ENCODE data around the gene TAOK1. TPM values are rescaled to one million over a fixed set of nuclear protein-coding genes. Genes with fewer than 3 reads are reported as not detected.
A peak's percentile ranks its signal among the peaks of the same experiment; 100 is the strongest.

The TAOK1 gene
- total and polyA plus RNA-seq, 9 of the 15 experiments (the other 6 are each of a cell fraction or from before 2014, with no cell fraction given) = 3.2 to 33.1 (median 16.5) TPM

GRCh38 chr17:29434550-29434949 is 44.4 kb downstream of the TAOK1 start:
- CTCF ChIA-PET (ENCODE audit: low intra/inter-chr PET ratio) = no interaction called here
- no peaks in the 10 kb centered on the region for H4K20me1 ChIP-seq (replicated peaks; ENCODE audit: control insufficient read depth, insufficient read depth, low read length)
- H3K27ac ChIP-seq (ENCODE audit: extremely low read depth, low read depth, low read length) = no peak overlapping the region
- H3K4me2 ChIP-seq (ENCODE audit: insufficient read depth, low read length) = no peak overlapping the region
- no peaks in the 10 kb centered on the region for H3K9me3 ChIP-seq (replicated peaks; ENCODE audit: control insufficient read depth, insufficient read depth, low read depth, low read length)
- no peaks in the 10 kb centered on the region for H3K36me3 ChIP-seq (ENCODE audit: control insufficient read depth, insufficient read depth, low read length)
- no peak overlapping the region for H2AFZ ChIP-seq (ENCODE audit: low read depth, low read length)
- intact Hi-C loops (cut with micrococcal nuclease) (no loop called here), in situ Hi-C loops (cut with MboI) (no loop called here)
- no peak overlapping the region for H3K4me3 ChIP-seq
- H3K9me1 ChIP-seq (ENCODE audit: control insufficient read depth, insufficient read depth, low read length) = no peaks in the 10 kb centered on the region
- no TSS peak for BruUV-seq (replicated peaks)
- H3K9ac ChIP-seq (ENCODE audit: insufficient read depth in 1 of 2, low read depth in 2 of 2, low read length in 2 of 2) = peak overlapping the region in 1 of 2 experiments; percentile 13; a peak in 1 of 4 replicates
- H3K27me3 ChIP-seq (ENCODE audit: control insufficient read depth in 2 of 2, insufficient read depth in 2 of 2, low read length in 2 of 2) = no peaks in the 10 kb centered on the region
- WGBS (ENCODE audit: insufficient coverage, low coverage, missing lambda C conversion rate) = 82% methylated on average over 3 of the region's 3 CpGs
- DNase-seq (ENCODE audit: extremely low read depth in 1 of 4, low spot score in 3 of 4) = no peak
- ATAC-seq = no peak
- H3K4me1 ChIP-seq (replicated peaks in 1 of 2; ENCODE audit: control insufficient read depth in 2 of 2, insufficient read depth in 2 of 2, low read length in 2 of 2) = peaks cover 0 to 5% of the 10 kb centered on the region in 2 experiments; a peak in 2 of 5 replicates
- H3K79me2 ChIP-seq (ENCODE audit: control insufficient read depth, insufficient read depth, low read length) = peaks cover 65% of the 10 kb centered on the region
- POLR2A ChIA-PET = interaction anchor here (0.8 kb wide), 1 partner anchor 9 kb away, joined by 4 read pairs; no protein-coding TSS in a partner anchor
- no peak for FAIRE-seq
- no peak for TF ChIP-seq MGA (IDR thresholded peaks at IDR 0.05)
- no peak for TF ChIP-seq CEBPG (CRISPR knock-in tag; IDR thresholded peaks at IDR 0.05)
- TF ChIP-seq CEBPG (tag; conservative IDR thresholded peaks at IDR 0.05 in 1 of 2, IDR thresholded peaks at IDR 0.05 in 1 of 2) = no peak
- no peak for TF ChIP-seq ZNF586 (CRISPR knock-in tag; conservative IDR thresholded peaks at IDR 0.05)
- TF ChIP-seq SREBF1 (IDR thresholded peaks at IDR 0.05; ENCODE audit: borderline replicate concordance, low read depth, low read length) = no peak
- no peak for TF ChIP-seq RBM25 (IDR thresholded peaks at IDR 0.05; ENCODE audit: low read depth, low read length, severe bottlenecking)
- no peak for TF ChIP-seq HOMEZ (CRISPR knock-in tag; IDR thresholded peaks at IDR 0.05)
- no peak for TF ChIP-seq CHD2 (IDR thresholded peaks at IDR 0.05; ENCODE audit: low read depth, low read length)
- TF ChIP-seq NFYB (IDR thresholded peaks at IDR 0.05; ENCODE audit: extremely low read depth, insufficient read length) = no peak
- TF ChIP-seq ZNF41 (CRISPR knock-in tag; conservative IDR thresholded peaks at IDR 0.05) = no peak
- TF ChIP-seq BCOR (IDR thresholded peaks at IDR 0.05) = no peak

Measured in K562 (cell line).